ENCODE data around the gene MTF2.
"Not testable (repeated sequence)": the region's sequence is repeated elsewhere in the genome, so short reads cannot be mapped to it uniquely, and the experiment has no call there.

Gene MTF2

DNA sequence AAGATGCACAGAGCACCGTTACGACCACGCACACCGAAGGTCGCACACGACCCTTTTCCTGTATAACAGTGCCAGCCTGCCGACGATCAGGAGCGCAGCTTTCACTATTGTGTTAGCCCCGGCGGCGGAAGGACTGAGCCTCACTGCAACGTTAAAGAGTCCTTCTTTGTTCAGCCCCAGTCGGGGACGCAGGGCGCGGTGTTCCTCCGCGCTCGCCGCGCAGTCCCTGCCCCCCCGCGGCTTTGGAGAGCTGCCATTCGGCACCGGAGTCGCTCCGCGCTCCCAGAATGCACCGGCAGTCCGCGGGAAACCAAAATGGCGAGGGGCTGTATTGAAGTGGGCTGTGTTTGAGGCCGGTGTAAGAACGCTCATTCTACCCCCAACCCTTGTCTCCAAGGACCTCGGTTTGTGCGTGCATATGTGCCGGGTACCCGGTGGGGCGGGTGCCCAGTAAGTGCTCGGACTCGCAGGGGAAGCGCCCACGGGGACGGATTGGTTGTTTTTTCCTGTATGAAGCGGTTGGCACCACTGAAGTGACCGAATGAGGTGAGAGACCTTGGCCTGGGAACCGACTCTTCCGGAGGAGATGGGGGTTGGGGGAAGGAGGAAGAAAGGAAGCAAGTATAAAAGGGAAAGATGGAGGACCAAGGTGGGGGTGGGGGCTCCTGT is at the start of gene MTF2:
MTF2 (plus strand) TSS at position 298 of the 669 bp plus-strand sequence; CDS start at position 542, 244 bp downstream.
- peak; percentile 58 to 95 (median 90) for DNase-seq

DNA sequence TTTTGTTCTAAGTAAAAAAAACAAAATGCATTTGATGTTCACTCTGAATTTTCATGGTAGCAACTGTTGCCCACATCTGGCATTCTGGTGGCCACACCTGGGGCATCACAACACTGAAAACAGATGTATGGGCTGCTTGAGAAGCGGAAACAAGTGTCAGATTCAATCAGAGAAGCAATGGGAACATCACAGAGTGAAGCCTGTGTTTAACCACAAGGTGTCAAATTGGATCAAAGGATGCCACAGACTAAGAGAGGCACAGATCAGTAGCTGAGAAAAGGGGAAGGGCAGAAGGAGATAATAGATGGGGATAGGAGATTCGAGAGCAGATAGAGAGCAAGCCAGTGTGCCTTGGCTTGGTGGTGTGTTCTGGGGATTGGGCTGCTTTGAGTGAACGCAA is 49.8 kb upstream of the MTF2 start:
- DNase-seq, result no peak

DNA sequence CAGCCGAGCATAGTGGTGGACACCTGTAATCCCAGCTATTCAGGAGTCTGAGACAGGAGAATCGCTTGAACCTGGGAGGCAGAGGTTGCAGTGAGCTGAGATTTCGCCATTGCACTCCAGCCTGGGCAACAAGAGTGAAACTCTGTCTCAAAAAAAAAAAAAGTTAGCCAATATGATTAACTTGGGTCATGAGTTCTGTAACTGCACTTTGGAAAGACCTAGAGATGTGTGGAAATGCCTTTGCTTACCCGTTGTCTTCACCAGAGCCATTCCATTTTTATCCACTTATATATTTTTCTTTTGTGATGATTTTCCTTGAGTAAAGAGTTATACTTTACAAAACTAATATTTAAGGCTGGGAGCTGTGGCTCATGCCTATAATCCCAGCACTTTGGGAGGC is 48.9 kb upstream of the MTF2 start:
- DNase-seq, result not testable (repeated sequence)

- no peak for DNase-seq
Measured at GRCh38 chr1:93031711-93032110, 47.4 kb upstream of the MTF2 start.

DNA sequence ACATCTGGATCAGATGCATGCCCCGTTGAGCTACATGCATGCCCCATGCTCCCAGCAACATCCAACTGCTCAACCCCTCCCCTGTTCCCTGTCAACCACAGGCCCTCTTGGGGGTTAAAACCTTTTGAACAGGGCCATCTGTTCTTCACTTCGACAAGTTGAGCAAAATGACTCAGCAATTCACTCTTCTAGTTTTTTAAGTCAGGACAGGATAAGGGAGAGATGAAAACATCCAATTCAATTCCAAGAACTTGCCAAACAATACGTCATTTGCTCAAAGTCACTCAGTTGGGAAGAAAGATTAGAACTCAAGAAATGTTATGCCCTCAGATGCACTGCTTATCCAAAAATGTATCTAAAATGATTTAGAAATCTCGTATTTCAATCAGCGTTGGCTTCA is 46.1 kb upstream of the MTF2 start:
- DNase-seq, result no peak

DNA sequence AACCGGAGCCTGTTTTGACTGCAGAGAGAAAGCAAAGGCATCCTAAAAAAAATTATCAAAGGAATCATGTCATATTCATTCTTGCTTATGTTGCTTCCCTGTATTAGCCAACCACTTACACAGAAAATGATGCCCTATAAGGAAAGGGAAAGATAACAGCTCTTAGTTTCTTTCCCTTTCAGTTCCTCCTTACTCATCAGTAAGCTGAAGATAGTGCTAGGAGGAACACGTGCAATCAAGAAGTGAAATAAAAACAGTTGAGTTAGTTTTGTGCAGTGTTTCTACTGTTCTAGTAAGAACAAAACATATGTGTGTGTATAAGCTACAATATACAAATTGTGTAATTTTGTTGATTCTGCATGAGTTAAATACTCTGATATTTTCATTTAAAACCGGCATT is 45.3 kb upstream of the MTF2 start:
- no peak for DNase-seq

GRCh38 chr1:93034397-93034796 is 44.7 kb upstream of the MTF2 start:
- DNase-seq, result no peak

GRCh38 chr1:93036672-93037071 is 42.4 kb upstream of the MTF2 start:
- DNase-seq, result no peak

GRCh38 chr1:93042187-93043056 is 36.7 kb upstream of the MTF2 start:
- no peak for DNase-seq

DNA sequence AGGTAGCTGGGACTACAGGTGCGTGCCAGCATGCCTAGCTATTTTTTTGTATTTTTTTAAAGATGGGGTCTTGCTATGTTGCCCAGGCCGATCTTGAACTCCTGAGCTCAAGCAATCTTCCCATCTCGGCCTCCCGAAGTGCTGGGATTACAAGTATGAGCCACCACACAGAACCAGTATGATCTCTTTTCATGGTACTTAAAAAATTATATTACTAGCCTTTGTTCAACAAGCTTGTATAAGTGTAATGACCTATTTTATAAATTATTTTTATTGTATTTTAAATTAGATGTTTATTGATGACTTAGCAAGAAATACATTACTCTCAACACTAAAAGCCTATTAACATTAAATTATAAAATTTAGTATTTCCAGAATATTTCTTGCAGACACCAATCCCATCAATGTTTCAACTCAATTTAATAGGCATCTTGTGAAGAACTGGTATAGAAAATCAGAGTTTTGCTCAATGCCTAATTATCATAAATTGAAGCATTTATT is 36.0 kb upstream of the MTF2 start:
- DNase-seq, result no peak

DNA sequence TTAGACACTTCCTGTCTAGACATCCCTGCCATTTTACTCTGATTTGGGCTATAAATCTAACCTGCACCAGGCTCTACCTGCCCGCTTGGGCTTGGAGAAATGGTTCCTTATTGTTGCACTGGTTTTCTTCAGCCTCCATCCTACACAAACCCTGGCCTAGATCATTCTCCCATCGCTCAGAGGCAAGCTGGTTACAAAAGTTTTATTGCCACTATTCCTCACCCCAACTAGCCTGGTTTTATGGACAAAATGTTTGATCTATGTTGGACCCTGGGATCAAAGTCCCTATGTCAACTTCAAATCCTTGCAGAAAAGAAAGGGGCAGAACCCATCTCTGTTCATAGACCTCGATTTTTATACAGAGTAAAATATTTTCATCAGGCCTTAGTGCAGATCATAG is 31.5 kb upstream of the MTF2 start:
- DNase-seq, result no peak

GRCh38 chr1:93051961-93052360 is 27.1 kb upstream of the MTF2 start:
- no peak for DNase-seq

- DNase-seq, result no peak
Measured at GRCh38 chr1:93056214-93056613, 22.9 kb upstream of the MTF2 start.

DNA sequence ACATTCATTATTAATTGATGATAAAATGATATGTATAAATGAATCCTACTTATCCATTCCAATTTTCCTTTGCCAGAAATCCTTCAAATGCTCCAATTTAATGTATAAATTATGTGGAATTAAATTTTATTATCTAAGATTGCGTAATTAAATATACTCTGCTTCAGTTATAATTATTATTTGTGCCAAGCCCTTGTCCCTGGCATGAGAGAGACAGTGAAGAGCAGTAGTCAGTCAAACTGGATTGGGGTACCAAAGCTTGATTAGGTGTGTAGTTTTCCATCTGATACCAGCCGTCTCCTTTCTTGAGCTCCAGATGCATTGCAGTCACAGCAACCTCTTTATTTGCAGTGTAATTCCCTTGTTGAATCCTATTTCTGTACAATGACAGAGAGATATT is 22.4 kb upstream of the MTF2 start:
- DNase-seq, result no peak

DNA sequence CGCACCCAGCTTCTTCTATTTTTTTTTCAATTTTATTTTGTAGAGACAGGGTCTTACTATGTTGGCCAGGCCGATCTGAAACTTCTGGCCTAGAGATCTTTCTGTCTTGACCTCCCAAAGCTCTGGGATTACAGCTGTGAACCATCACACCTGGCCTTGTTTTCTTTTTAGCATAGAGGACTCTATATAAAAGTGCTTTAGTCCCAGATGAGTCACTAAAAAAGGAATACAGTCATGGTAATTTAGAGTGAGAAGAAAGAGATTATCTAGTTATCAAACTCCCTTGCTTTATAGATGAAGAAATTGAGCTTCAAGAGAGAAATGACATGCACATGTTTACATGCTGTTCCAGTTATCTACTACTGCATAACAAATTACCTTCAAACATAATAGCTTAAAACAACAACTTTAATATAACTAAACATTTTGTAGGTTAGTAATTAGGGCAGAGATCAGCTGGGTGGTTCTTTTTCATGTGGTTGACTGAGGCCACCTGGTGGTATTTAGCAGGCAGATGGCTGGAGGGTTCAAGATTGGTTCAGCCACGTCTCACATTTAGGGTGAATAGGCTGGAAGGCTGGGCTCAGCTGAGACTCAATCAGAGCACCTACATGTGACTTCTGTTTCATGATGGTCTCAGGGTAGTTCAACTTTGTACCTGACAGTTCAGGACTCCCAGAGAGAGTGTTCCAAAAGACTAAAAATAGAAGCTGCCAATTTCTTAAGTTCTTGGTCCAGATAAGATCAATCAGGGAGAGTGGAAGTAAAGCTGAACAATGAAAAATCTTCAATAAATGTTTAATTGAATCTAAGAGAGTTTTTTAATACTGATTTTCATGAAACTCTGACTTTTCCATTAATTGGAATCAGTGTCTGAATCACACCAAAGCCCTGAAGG is 16.9 kb upstream of the MTF2 start:
- DNase-seq, result peak in 7 of 58 donors; percentile 0 to 4 (median 1)

- no peak for DNase-seq
Measured at GRCh38 chr1:93076268-93076667, 2.8 kb upstream of the MTF2 start.

DNA sequence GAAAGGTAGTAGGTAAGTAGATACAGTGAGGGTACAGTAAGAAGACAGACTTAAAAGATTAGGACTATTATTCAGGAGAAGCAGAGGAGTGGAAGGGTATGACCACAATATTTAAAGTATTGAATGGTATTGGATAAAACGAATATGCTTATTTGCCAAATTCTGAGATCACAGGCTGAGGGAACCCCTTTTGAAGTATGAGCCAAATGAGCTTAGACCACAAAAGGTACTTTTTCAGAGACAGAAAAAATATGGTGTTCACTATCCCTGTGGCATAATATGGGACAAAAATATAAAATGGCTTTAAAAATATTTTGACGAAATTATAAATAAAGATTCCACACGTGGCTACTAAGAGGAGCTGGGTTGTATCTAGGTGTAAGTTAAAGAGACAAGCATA is 880 bp upstream of the MTF2 start:
- DNase-seq, result no peak

GRCh38 chr1:93078638-93078985 is 471 bp upstream of the MTF2 start:
- DNase-seq, result peak in 1 of 58 donors; percentile 20

DNA sequence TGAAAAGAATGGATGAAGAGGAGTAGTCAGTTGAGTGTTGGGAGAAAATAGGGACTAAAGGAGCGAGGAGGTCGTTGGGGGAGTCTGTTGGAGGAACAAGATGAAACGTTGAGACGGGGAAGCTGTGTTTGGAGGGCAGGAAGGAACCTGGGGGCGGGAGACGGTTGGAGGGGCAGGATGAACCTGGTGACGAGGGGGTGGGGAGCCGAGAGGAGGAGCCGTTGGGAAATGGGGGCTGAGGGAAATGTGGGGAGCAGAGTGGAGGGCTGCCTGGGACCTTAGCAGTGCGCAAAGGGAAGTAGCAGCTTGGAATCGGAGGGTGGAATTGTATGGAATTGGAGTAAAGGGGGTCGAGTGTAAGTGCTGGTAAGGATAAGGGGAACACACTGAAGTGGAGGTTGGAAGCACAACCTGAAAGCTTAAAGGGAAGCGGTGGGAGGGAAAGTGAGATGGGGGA is 630 bp downstream of the MTF2 start:
- peak in 34 of 58 donors; percentile 1 to 51 (median 20) for DNase-seq

DNA sequence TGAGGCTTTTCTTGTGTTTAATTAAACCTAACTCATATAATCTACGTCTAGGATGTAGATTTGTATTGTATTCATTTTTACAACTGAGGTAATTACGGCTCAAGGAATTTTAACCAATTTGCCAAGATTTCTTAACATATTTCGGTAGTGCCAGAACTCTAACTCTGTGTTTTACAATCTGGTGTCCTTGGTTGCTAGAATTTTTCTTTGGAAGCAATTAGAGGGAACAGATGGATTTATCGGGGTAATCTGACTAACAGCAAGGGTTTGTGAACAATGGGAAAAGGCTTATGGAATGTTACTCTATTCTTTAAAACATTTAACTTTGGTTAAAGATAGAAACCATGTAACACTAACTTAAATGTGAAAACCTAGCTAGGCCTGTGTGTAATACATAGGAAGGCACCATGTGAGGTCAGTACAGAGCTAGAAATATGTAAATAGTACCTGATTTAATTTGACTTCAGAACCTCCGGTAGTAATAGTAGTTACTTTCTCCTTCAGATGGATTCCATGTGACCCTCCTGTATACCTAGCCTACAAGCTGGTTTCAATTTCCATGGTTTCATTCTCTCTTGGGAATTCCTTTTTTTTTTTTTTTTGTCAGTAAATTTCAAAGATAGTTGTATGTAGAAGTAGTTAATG is 1.2 kb downstream of the MTF2 start:
- no peak for DNase-seq

- no peak for DNase-seq
Measured at GRCh38 chr1:93081716-93082115, 2.6 kb downstream of the MTF2 start.

Measured in anterior cingulate cortex (tissue), 58 donors.